C4-2B (cell line): ENCODE measurements around the gene SMPDL3A.

Experiments
- H3K27ac ChIP-seq: fragments of 450-650 bp; 2 replicates; pipeline ENCODE4 v1.5.1; 2017
- CTCF ChIP-seq: fragments of 450-650 bp; conservative IDR thresholded peaks from 2 replicates; pipeline ENCODE4 v1.5.1; 2017; ENCODE audit warnings: mild to moderate bottlenecking
- ZFX ChIP-seq: fragments of 450-650 bp; IDR thresholded peaks from 2 replicates; pipeline ENCODE4 v1.6.1; 2017

SMPDL3A gene

DNA sequence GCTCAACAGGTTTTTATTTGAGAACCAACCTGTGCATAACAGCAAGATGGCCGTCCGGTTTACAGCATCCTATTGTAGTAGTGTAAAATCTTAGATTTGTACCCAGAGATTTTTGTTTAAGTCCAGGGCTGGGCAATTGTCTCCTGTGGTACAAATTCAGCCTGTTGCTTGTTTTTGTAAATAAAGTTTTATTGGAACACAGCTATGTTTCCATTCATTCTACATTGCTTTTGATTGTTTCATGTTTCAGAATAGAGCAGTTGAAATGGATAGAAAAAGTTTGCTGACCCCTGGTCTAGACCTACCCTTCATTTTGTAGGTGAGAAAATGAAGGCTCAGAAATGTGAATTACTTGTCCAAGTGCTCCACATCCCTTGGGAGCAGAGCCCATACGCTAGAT lies 8.5 kb downstream of the SMPDL3A start:
- H3K27ac ChIP-seq: no peak overlapping the region
- TF ChIP-seq ZFX: no peak
- TF ChIP-seq CTCF: no peak

GRCh38 chr6:122798099-122798641 lies 9.1 kb downstream of the SMPDL3A start:
- H3K27ac ChIP-seq: no peak overlapping the region
- TF ChIP-seq ZFX (no peak), CTCF (no peak)

- TF ChIP-seq ZFX: no peak
- TF ChIP-seq CTCF: no peak
- H3K27ac ChIP-seq: no peak overlapping the region
Observed at GRCh38 chr6:122799140-122799745, 10.2 kb downstream of the SMPDL3A start.

- H3K27ac ChIP-seq: no peak overlapping the region
- TF ChIP-seq ZFX (no peak), CTCF (no peak)
Observed at GRCh38 chr6:122799916-122800686, 11.0 kb downstream of the SMPDL3A start.

DNA sequence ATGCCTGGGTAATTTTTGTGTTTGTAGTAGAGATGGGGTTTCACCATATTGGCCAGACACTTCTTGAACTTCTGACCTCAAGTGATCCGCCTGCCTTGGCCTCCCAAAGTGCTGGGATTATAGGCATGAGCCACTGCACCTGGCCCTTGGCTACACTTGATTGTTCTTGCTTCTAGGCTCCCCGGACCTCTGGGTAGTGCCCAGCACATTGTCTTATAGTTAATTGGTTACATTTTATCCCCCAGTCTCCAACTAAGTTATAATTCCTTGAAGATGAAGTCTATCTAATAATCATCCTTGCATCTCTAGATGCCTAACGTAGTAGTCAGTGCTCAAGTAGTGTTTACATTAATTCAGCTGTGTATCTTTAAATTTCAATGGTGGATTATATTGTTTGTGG lies 11.8 kb downstream of the SMPDL3A start:
- TF ChIP-seq CTCF (no peak), ZFX (no peak)
- no peak overlapping the region for H3K27ac ChIP-seq

DNA sequence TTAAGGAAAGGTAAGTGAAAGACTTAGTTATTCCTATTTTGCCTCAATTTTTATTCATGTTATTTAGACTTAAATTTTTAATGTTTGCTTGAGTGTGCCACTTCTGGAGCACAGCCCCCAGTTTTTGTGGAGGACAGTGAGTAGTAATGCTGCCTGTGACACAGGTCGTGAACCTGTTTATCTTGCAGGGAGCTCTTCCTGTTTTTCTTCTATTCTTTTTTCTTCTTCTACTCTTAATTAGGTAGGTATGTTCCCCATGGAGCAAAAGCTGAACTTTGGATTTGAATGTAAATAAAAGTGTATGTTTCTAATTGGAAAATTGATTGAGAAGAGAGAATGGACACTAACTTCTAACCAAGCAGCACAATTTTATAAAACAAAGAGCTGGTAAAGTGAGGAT lies 12.3 kb downstream of the SMPDL3A start:
- TF ChIP-seq ZFX (no peak), CTCF (no peak)
- H3K27ac ChIP-seq: no peak overlapping the region

- TF ChIP-seq CTCF (no peak), ZFX (no peak)
Observed at GRCh38 chr6:122803171-122803661, 14.2 kb downstream of the SMPDL3A start.

More at GRCh38 chr6:122803171-122803661, 14.2 kb downstream of the SMPDL3A start:
- no peak overlapping the region for H3K27ac ChIP-seq
